Melanocyte of skin (primary cell): ENCODE data around the gene FEM1B. TPM values are rescaled to one million over a fixed set of nuclear protein-coding genes. Genes with fewer than 3 reads are reported as not detected.

Experiments
- total RNA-seq, 2 donors: library from RNA; depleted of rRNA; stranded (reverse); fragments of >200 nt; gene quantifications; 2 replicates each; pipeline ENCODE4 v1.2.3, GENCODE V29; 2012

FEM1B gene
- 10 to 100 TPM; 74.3 to 75.6 TPM for total RNA-seq

GRCh38 chr15:68277603-68278344, at the start of gene FEM1B:
Gene FEM1B, plus strand, starts transcription at chr15:68277745. Its CDS starts 673 bp downstream, at chr15:68278418.

GRCh38 chr15:68229386-68230156, 48.0 kb upstream of the FEM1B start, which contains the start of gene CLN6:
Gene CLN6, minus strand, starts transcription at chr15:68229728. Its CDS starts 144 bp downstream, at chr15:68229584.

Other genes with a start within 250 kb of the FEM1B start
- 10 to 100 TPM; 32.3 to 33.6 TPM for gene PIAS1, start 223.4 kb upstream of the FEM1B start, total RNA-seq
- gene CALML4, start 72.4 kb upstream of the FEM1B start, total RNA-seq, result 1 to 10 TPM; 1.0 to 3.0 TPM
- 10 to 100 TPM; 36.5 to 55.3 TPM for gene CLN6, start 48.0 kb upstream of the FEM1B start, total RNA-seq
- under 1 TPM; 0.34 to 1.00 TPM for gene ITGA11, start 154.4 kb downstream of the FEM1B start, total RNA-seq